Endodermal cell (in vitro differentiated cells): ENCODE data around the gene PITPNM3. TPM values are rescaled to one million over a fixed set of nuclear protein-coding genes. Genes with fewer than 3 reads are reported as not detected.

Experiments
- DNase-seq: peaks from one replicate; pipeline ENCODE4 v3.0.0-alpha.2; 2017
- H3K27ac ChIP-seq: 2 replicates; pipeline ENCODE4 v1.5.1; 2013; ENCODE audit warnings: mild to moderate bottlenecking, low read depth, low read length, moderate library complexity
- H3K27me3 ChIP-seq: 2 replicates; pipeline ENCODE4 v1.6.1; 2013; ENCODE audit warnings: mild to moderate bottlenecking, low read length, moderate library complexity; ENCODE audit not compliant: insufficient read depth, control insufficient read depth, poor library complexity, severe bottlenecking
- H3K36me3 ChIP-seq: 2 replicates; pipeline ENCODE4 v1.7.0; 2013; ENCODE audit warnings: mild to moderate bottlenecking, low read length, moderate library complexity; ENCODE audit not compliant: control insufficient read depth, insufficient read depth
- H3K4me1 ChIP-seq: one replicate; pipeline ENCODE4 v1.7.0; 2013; ENCODE audit warnings: low read length; ENCODE audit not compliant: control insufficient read depth, insufficient read depth
- H3K4me3 ChIP-seq: 2 replicates; pipeline ENCODE4 v1.5.1; 2013; ENCODE audit warnings: mild to moderate bottlenecking, low read length, moderate library complexity
- H3K9ac ChIP-seq: 2 replicates; pipeline ENCODE4 v1.6.1; 2013; ENCODE audit warnings: mild to moderate bottlenecking, low read length, moderate library complexity; ENCODE audit not compliant: poor library complexity, severe bottlenecking; ENCODE audit errors: extremely low read depth
- H3K9me3 ChIP-seq: 2 replicates; pipeline ENCODE4 v1.6.1; 2013; ENCODE audit warnings: mild to moderate bottlenecking, low read length, moderate library complexity; ENCODE audit not compliant: control insufficient read depth
- H3K27ac Mint-ChIP-seq: 2 replicates; pipeline ENCODE4 v1.8.0; 2020; ENCODE audit warnings: mixed read lengths
- H3K27me3 Mint-ChIP-seq: 2 replicates; pipeline ENCODE4 v1.8.0; 2021; ENCODE audit warnings: mild to moderate bottlenecking, mixed read lengths; ENCODE audit not compliant: insufficient read depth
- H3K36me3 Mint-ChIP-seq: 2 replicates; pipeline ENCODE4 v1.8.0; 2020; ENCODE audit warnings: low read depth, mixed read lengths
- H3K4me1 Mint-ChIP-seq: 2 replicates; pipeline ENCODE4 v1.8.0; 2020; ENCODE audit warnings: mixed read lengths
- H3K4me3 Mint-ChIP-seq: 2 replicates; pipeline ENCODE4 v1.8.0; 2020; ENCODE audit warnings: mild to moderate bottlenecking, moderate library complexity, mixed read lengths
- H3K9me3 Mint-ChIP-seq: 2 replicates; pipeline ENCODE4 v1.8.0; 2020; ENCODE audit warnings: mild to moderate bottlenecking, mixed read lengths
- WGBS, 2 experiments: methylation state at CpG; one replicate each; pipeline versions ENCODE4 v1.1.5 to v1.1.7; 2013; ENCODE audit warnings: missing lambda C conversion rate in 2 of 2, mixed read lengths in 1 of 2; ENCODE audit not compliant: insufficient coverage in 1 of 2, insufficient read length in 1 of 2; 5-methylcytosine and 5-hydroxymethylcytosine counted together
- total RNA-seq, 2 donors: library from RNA; stranded (reverse); fragmentation: NEBNext Ultra II Directional in 1 of 2; extraction: Animal tissue kit (Norgen Biotek cat#: 25700) in 1 of 2; gene quantifications; 2 replicates in 1 of 2; 3 replicates in 1 of 2; pipeline ENCODE4 v1.2.1, GENCODE V29; 2021
- TF ChIP-seq, protein P1 (sequence below): fragments of 200-600 bp; sonication (generic); conservative IDR thresholded peaks from 2 replicates; pipeline ENCODE4 v1.5.0; 2021; ENCODE audit warnings: antibody characterized with exemption, mild to moderate bottlenecking

Gene PITPNM3
- total RNA-seq, 2 donors from 2014 or later: 1.8 to 2.7 TPM

DNA sequence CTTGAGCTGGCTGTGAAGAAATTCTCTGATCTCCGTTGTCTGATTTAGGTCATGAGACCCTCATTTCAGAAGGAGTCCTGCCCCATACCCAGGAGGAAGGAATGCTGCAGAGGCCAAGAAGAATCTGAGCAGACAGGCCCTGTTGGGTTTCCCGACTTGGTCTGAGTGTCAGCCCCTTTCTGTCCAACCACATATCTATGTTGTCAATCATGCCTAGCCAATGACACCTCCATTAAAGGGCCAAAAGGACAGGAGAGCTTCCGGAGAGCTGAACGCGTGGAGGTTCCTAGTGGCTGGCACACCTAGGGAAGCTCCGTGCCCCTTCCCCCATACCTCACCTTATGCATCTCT, 74.3 kb downstream of the PITPNM3 start:
- Histone ChIP-seq H3K4me3 (no peak overlapping the region), H3K27ac (no peak overlapping the region), H3K27me3 (no peaks in the 10 kb centered on the region), H3K9me3 (no peaks in the 10 kb centered on the region), H3K36me3 (no peaks in the 10 kb centered on the region), H3K4me1 (peaks cover 3% of the 10 kb centered on the region), H3K9ac (no peak overlapping the region)
- Mint-ChIP-seq H3K36me3 (no peaks in the 10 kb centered on the region), H3K4me1 (peaks cover 19% of the 10 kb centered on the region), H3K9me3 (no peaks in the 10 kb centered on the region), H3K27ac (no peak overlapping the region), H3K27me3 (no peaks in the 10 kb centered on the region), H3K4me3 (no peak overlapping the region)
- TF ChIP-seq, protein P1, sequence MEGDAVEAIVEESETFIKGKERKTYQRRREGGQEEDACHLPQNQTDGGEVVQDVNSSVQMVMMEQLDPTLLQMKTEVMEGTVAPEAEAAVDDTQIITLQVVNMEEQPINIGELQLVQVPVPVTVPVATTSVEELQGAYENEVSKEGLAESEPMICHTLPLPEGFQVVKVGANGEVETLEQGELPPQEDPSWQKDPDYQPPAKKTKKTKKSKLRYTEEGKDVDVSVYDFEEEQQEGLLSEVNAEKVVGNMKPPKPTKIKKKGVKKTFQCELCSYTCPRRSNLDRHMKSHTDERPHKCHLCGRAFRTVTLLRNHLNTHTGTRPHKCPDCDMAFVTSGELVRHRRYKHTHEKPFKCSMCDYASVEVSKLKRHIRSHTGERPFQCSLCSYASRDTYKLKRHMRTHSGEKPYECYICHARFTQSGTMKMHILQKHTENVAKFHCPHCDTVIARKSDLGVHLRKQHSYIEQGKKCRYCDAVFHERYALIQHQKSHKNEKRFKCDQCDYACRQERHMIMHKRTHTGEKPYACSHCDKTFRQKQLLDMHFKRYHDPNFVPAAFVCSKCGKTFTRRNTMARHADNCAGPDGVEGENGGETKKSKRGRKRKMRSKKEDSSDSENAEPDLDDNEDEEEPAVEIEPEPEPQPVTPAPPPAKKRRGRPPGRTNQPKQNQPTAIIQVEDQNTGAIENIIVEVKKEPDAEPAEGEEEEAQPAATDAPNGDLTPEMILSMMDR: no peak
- 85 to 93% methylated on average over 2 to 6 of the region's 6 CpGs for WGBS, 2 experiments
- no peak for DNase-seq

DNA sequence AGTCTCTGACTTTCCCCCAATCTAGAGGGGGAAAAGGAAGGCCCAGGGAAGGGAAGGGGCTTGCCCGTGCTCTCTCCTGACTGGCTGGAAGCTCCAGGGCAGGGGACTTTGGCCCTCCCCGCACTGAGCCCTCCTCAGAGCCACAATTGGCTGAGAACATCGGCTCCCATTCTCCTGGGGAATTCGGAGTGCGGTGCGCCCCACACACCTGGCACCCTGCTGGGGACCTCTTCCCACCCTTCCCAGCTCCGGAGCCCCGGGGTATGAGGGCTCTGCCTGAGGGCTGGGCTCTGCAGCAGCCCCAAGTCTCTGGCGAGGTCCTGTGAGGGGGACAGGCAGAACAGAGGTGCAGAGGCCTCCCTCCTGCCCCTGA, 76.1 kb downstream of the PITPNM3 start:
- TF ChIP-seq, protein P1: no peak
- no peaks in the 10 kb centered on the region for H3K36me3 ChIP-seq
- no peaks in the 10 kb centered on the region for H3K36me3 Mint-ChIP-seq
- H3K27me3 ChIP-seq: no peaks in the 10 kb centered on the region
- no peak overlapping the region for H3K9ac ChIP-seq
- peaks cover 9% of the 10 kb centered on the region for H3K4me1 ChIP-seq
- no peaks in the 10 kb centered on the region for H3K9me3 Mint-ChIP-seq
- no peak overlapping the region for H3K4me3 Mint-ChIP-seq
- H3K4me3 ChIP-seq: no peak overlapping the region
- peak; percentile 78 for DNase-seq
- no peaks in the 10 kb centered on the region for H3K9me3 ChIP-seq
- H3K27ac Mint-ChIP-seq: no peak overlapping the region
- H3K4me1 Mint-ChIP-seq: peaks cover 23% of the 10 kb centered on the region
- no peaks in the 10 kb centered on the region for H3K27me3 Mint-ChIP-seq
- WGBS, 2 experiments: 57 to 80% methylated on average over 1 to 9 of the region's 9 CpGs
- no peak overlapping the region for H3K27ac ChIP-seq

DNA sequence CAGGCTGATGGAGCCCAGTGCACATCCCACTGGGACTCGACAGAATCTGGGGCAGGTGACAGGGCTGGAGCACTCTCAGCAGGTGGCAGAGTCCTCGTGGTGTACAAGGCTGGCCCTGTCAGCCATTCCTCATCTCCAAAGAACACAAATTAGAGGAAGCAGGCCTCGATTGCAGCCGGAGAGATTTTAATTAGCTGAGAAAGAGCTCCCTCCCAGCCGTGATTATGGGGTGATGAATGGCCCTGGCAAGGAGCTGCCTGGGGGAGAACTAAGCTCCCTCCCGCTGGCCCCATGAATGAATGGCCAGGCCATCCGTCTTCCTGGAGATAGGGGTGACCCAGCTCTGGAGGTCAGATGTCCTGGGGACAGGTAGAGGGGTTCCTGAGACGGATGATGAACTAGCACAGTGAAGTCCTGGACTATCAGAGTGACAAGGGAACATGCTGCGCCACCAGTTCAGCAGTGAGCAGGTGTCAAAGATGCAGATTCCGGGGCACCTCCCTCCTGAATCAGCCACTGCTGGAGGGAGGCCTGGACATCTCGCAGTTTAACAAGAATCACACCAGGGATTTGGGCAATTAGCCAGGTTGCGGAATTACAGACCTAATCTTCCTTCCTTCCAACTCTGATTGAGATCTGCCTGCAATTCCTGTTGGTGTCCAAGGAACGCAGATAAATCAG, 76.6 kb downstream of the PITPNM3 start:
- Histone ChIP-seq H3K36me3 (no peaks in the 10 kb centered on the region), H3K27ac (no peak overlapping the region), H3K4me3 (no peak overlapping the region), H3K27me3 (no peaks in the 10 kb centered on the region), H3K4me1 (peaks cover 9% of the 10 kb centered on the region), H3K9me3 (no peaks in the 10 kb centered on the region), H3K9ac (no peak overlapping the region)
- H3K27me3 Mint-ChIP-seq: no peaks in the 10 kb centered on the region
- no peaks in the 10 kb centered on the region for H3K36me3 Mint-ChIP-seq
- 74 to 83% methylated on average over 9 to 13 of the region's 13 CpGs for WGBS, 2 experiments
- H3K4me3 Mint-ChIP-seq: no peak overlapping the region
- TF ChIP-seq, protein P1: no peak
- H3K4me1 Mint-ChIP-seq: peaks cover 28% of the 10 kb centered on the region
- H3K27ac Mint-ChIP-seq: no peak overlapping the region
- DNase-seq: no peak
- H3K9me3 Mint-ChIP-seq: no peaks in the 10 kb centered on the region
